Neural cell (in vitro differentiated cells): ENCODE results near the gene ARSD. TPM values are rescaled to one million over a fixed set of nuclear protein-coding genes. Genes with fewer than 3 reads are reported as not detected.
A peak's percentile ranks its signal among the peaks of the same experiment; 100 is the strongest.
"Not testable (repeated sequence)": the region's sequence is repeated elsewhere in the genome, so short reads cannot be mapped to it uniquely, and the experiment has no call there.

Experiments
- H2AFZ ChIP-seq: fragments of 200-600, 300-800 bp; sonication (generic), shearing (Covaris generic); 2 replicates; pipeline ENCODE4 v1.6.0; 2014; ENCODE audit warnings: low read depth, mild to moderate bottlenecking, antibody characterized with exemption, low read length, moderate library complexity
- H3F3A ChIP-seq: fragments of 200-600 bp; shearing (Covaris generic); 2 replicates; pipeline ENCODE4 v1.6.1; 2016; ENCODE audit warnings: mild to moderate bottlenecking, moderate library complexity, mixed read lengths, antibody characterized with exemption, low read length; ENCODE audit not compliant: insufficient read depth, poor library complexity, severe bottlenecking
- H3K27ac ChIP-seq: fragments of 200-600, 300-800 bp; sonication (generic), shearing (Covaris generic); 2 replicates; pipeline ENCODE4 v1.5.1; 2014; ENCODE audit warnings: mild to moderate bottlenecking, low read length, moderate library complexity
- H3K27me3 ChIP-seq: fragments of 300-800, 200-600 bp; sonication (generic), shearing (Covaris generic); 2 replicates; pipeline ENCODE4 v1.6.0; 2014; ENCODE audit warnings: mild to moderate bottlenecking, low read depth, low read length, moderate library complexity; ENCODE audit not compliant: insufficient read depth
- H3K36me3 ChIP-seq: fragments of 300-800, 200-600 bp; sonication (generic), shearing (Covaris generic); 2 replicates; pipeline ENCODE4 v1.5.1; 2014; ENCODE audit warnings: mild to moderate bottlenecking, antibody characterized with exemption, low read length, moderate library complexity; ENCODE audit not compliant: insufficient read depth
- H3K4me2 ChIP-seq: fragments of 300-800, 200-600 bp; sonication (generic), shearing (Covaris generic); 2 replicates; pipeline ENCODE4 v1.6.0; 2014; ENCODE audit warnings: mild to moderate bottlenecking, low read length
- H3K4me3 ChIP-seq: fragments of 300-800, 200-600 bp; sonication (generic), shearing (Covaris generic); 2 replicates; pipeline ENCODE4 v1.5.1; 2014; ENCODE audit warnings: mild to moderate bottlenecking, low read length, moderate library complexity
- H3K79me2 ChIP-seq: fragments of 200-600 bp; shearing (Covaris generic); replicated peaks from 2 replicates; pipeline ENCODE4 v1.6.0; 2014; ENCODE audit warnings: mild to moderate bottlenecking, low read length, moderate library complexity; ENCODE audit not compliant: insufficient read depth
- H3K9ac ChIP-seq: fragments of 300-800, 200-600 bp; sonication (generic), shearing (Covaris generic); 2 replicates; pipeline ENCODE4 v1.6.1; 2016; ENCODE audit warnings: mild to moderate bottlenecking, low read length, mixed read lengths
- H3K9me2 ChIP-seq: fragments of 200-600 bp; shearing (Covaris generic); 2 replicates; pipeline ENCODE4 v1.6.1; 2016; ENCODE audit warnings: mild to moderate bottlenecking, low read length, mixed read lengths; ENCODE audit not compliant: insufficient read depth
- H3K9me3 ChIP-seq: fragments of 200-600, 300-800 bp; sonication (generic), shearing (Covaris generic); 2 replicates; pipeline ENCODE4 v1.6.1; 2016; ENCODE audit warnings: mild to moderate bottlenecking, mixed run types, low read length, moderate library complexity, mixed read lengths
- H4K20me1 ChIP-seq: fragments of 200-600 bp; shearing (Covaris generic); 2 replicates; pipeline ENCODE4 v1.6.1; 2016; ENCODE audit warnings: mild to moderate bottlenecking, mixed run types; ENCODE audit not compliant: insufficient read depth
- CTCF ChIP-seq: fragments of 450-650 bp; IDR thresholded peaks from 2 replicates; pipeline ENCODE4 v1.5.1; 2014; ENCODE audit warnings: antibody characterized with exemption, mild to moderate bottlenecking, moderate library complexity; ENCODE audit not compliant: poor library complexity, severe bottlenecking
- EP300 ChIP-seq: fragments of 450-650 bp; conservative IDR thresholded peaks from 2 replicates; pipeline ENCODE4 v1.6.1; 2014; ENCODE audit warnings: antibody characterized with exemption, mild to moderate bottlenecking, moderate library complexity; ENCODE audit not compliant: poor library complexity, severe bottlenecking
- EZH2 ChIP-seq: fragments of 200-600, 300-800 bp; shearing (Covaris generic), sonication (generic); IDR thresholded peaks from 2 replicates; pipeline ENCODE4 v1.6.1; 2014; ENCODE audit warnings: antibody characterized with exemption, low read length, borderline replicate concordance, mild to moderate bottlenecking; ENCODE audit not compliant: insufficient read depth, poor library complexity, severe bottlenecking
- MXI1 ChIP-seq: fragments of 450-650 bp; conservative IDR thresholded peaks from 2 replicates; pipeline ENCODE4 v1.6.1; 2014; ENCODE audit warnings: antibody characterized with exemption, mild to moderate bottlenecking; ENCODE audit not compliant: poor library complexity, severe bottlenecking
- POLR2AphosphoS5 ChIP-seq: IDR thresholded peaks from 2 replicates; pipeline ENCODE4 v1.6.1; 2012
- RAD21 ChIP-seq: fragments of 450-650 bp; conservative IDR thresholded peaks from 2 replicates; pipeline ENCODE4 v1.6.1; 2014; ENCODE audit warnings: antibody characterized with exemption, mild to moderate bottlenecking, moderate library complexity
- REST ChIP-seq: IDR thresholded peaks from 2 replicates; pipeline ENCODE4 v1.6.1; 2012; ENCODE audit warnings: borderline replicate concordance
- SMC3 ChIP-seq: fragments of 450-650 bp; conservative IDR thresholded peaks from 2 replicates; pipeline ENCODE4 v1.6.1; 2014; ENCODE audit warnings: antibody characterized with exemption, mild to moderate bottlenecking, moderate library complexity; ENCODE audit not compliant: poor library complexity
- TAF1 ChIP-seq: IDR thresholded peaks from 2 replicates; pipeline ENCODE4 v1.6.1; 2012; ENCODE audit warnings: low read depth
- polyA plus RNA-seq: library from polyadenylated mRNA; depleted of rRNA; stranded (reverse); fragments of >200 nt; gene quantifications from 2 replicates; pipeline ENCODE4 v1.2.3, GENCODE V29; 2014

Gene ARSD
- polyA plus RNA-seq, 1 donor from 2014 or later = 4.7 TPM

GRCh38 chrX:2889706-2890490 is 39.2 kb downstream of the ARSD start:
- H3K9me3 ChIP-seq, H3K27ac ChIP-seq, H3K9me2 ChIP-seq, H3K4me2 ChIP-seq, H3K27me3 ChIP-seq, H3F3A ChIP-seq, H3K36me3 ChIP-seq, H4K20me1 ChIP-seq, H2AFZ ChIP-seq, H3K79me2 ChIP-seq, H3K4me3 ChIP-seq, H3K9ac ChIP-seq: not testable (repeated sequence)
- peak; percentile 54 for TF ChIP-seq CTCF
- TF ChIP-seq RAD21 = peak; percentile 44
- TF ChIP-seq SMC3 = peak; percentile 57

GRCh38 chrX:2889045-2889605 is 40.0 kb downstream of the ARSD start:
- no peaks in the 10 kb centered on the region for H3K9me3 ChIP-seq
- no peak overlapping the region for H3K4me3 ChIP-seq
- H3K9ac ChIP-seq = no peak overlapping the region
- no peak overlapping the region for H3K27ac ChIP-seq
- H3K27me3 ChIP-seq = no peaks in the 10 kb centered on the region
- no peaks in the 10 kb centered on the region for H3F3A ChIP-seq
- no peaks in the 10 kb centered on the region for H3K9me2 ChIP-seq
- no peaks in the 10 kb centered on the region for H4K20me1 ChIP-seq
- H3K36me3 ChIP-seq = no peaks in the 10 kb centered on the region
- H3K4me2 ChIP-seq = no peak overlapping the region
- no peak overlapping the region for H2AFZ ChIP-seq
- H3K79me2 ChIP-seq = no peaks in the 10 kb centered on the region
- TF ChIP-seq POLR2AphosphoS5 (no peak), SMC3 (no peak), EZH2 (no peak), CTCF (no peak), REST (no peak), EP300 (no peak), MXI1 (no peak), RAD21 (no peak), TAF1 (no peak)
